WERI-Rb-1 (cell line): ENCODE results near the gene TMEM253.

ENCODE experiments used
- DNase-seq: peaks from one replicate; pipeline ENCODE4 v3.0.0-alpha.2; 2020
- H3K27ac ChIP-seq: fragments of 250-450 bp; sonication (Bioruptor Pico); 2 replicates; pipeline ENCODE4 v1.5.1; 2020; ENCODE audit warnings: mild to moderate bottlenecking, moderate library complexity
- H3K27me3 ChIP-seq: fragments of 250-450 bp; sonication (Bioruptor Pico); 2 replicates; pipeline ENCODE4 v1.5.1; 2021; ENCODE audit warnings: mild to moderate bottlenecking, low read depth, moderate library complexity; ENCODE audit not compliant: insufficient read depth, severe bottlenecking
- H3K36me3 ChIP-seq: fragments of 250-450 bp; sonication (Bioruptor Pico); 2 replicates; pipeline ENCODE4 v1.5.1; 2020; ENCODE audit warnings: mild to moderate bottlenecking, moderate library complexity
- H3K4me3 ChIP-seq: 2 replicates; pipeline ENCODE4 v1.5.1; 2011; ENCODE audit warnings: low read depth, mild to moderate bottlenecking, control low read depth, low read length
- H3K9me3 ChIP-seq: fragments of 250-450 bp; sonication (Bioruptor Pico); 2 replicates; pipeline ENCODE4 v1.5.1; 2021; ENCODE audit warnings: mild to moderate bottlenecking, moderate library complexity; ENCODE audit not compliant: severe bottlenecking
- TF ChIP-seq, protein P1 (sequence below): IDR thresholded peaks from 2 replicates; pipeline ENCODE4 v1.5.1; 2011; ENCODE audit warnings: low read depth, mild to moderate bottlenecking, control low read depth, inconsistent platforms, low read length

The TMEM253 gene

DNA sequence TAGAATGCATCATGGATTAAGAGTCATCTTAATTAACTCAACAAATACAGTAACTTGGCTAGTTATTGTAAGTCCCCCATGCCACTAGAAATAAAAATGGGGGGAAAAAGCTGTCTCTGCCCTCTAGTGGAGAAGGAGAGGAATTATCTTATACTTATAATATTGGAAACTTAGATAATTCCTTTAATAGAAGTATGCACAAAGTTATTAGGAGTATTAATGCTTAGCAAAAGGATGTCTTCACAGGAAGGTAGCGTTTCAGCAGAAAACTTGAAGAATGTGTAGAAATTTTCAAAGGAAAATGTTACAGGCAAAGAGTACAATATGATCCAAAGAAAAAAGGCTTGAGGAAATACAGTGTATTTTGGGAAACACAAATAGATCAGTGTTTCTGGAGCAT lies 35.2 kb downstream of the TMEM253 start:
- Histone ChIP-seq H3K4me3 (no peak overlapping the region), H3K27ac (no peak overlapping the region)
- DNase-seq = no peak

DNA sequence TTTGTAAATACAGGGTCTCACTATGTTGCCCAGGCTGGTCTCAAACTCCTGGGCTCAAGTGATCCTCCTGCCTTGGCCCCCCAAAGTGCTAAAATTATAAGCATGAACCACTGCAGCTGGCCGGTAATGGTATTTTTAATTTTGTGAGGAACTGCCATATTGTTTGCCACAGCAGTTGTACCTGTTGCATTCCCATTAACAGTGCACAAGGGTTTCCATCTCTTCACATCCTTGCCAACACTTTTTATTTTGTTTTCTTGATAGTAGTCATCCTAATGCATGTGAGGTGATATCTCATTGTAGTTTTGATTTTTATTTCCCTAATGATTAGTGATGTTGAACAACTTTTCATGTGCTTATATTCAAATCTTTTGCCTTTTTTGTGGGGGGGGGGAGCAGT lies 41.5 kb downstream of the TMEM253 start:
- no peak overlapping the region for H3K4me3 ChIP-seq
- no peak overlapping the region for H3K27ac ChIP-seq
- no peaks in the 10 kb centered on the region for H3K36me3 ChIP-seq
- TF ChIP-seq, protein P1, sequence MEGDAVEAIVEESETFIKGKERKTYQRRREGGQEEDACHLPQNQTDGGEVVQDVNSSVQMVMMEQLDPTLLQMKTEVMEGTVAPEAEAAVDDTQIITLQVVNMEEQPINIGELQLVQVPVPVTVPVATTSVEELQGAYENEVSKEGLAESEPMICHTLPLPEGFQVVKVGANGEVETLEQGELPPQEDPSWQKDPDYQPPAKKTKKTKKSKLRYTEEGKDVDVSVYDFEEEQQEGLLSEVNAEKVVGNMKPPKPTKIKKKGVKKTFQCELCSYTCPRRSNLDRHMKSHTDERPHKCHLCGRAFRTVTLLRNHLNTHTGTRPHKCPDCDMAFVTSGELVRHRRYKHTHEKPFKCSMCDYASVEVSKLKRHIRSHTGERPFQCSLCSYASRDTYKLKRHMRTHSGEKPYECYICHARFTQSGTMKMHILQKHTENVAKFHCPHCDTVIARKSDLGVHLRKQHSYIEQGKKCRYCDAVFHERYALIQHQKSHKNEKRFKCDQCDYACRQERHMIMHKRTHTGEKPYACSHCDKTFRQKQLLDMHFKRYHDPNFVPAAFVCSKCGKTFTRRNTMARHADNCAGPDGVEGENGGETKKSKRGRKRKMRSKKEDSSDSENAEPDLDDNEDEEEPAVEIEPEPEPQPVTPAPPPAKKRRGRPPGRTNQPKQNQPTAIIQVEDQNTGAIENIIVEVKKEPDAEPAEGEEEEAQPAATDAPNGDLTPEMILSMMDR = no peak
- DNase-seq = no peak
- H3K27me3 ChIP-seq = no peaks in the 10 kb centered on the region
- H3K9me3 ChIP-seq = peaks cover 11% of the 10 kb centered on the region

More for the DNA sequence above, 35.2 kb downstream of the TMEM253 start:
- Histone ChIP-seq H3K27me3 (no peaks in the 10 kb centered on the region), H3K36me3 (no peaks in the 10 kb centered on the region), H3K9me3 (no peaks in the 10 kb centered on the region)
- TF ChIP-seq, protein P1 = 0 out of 2 replicates have a peak, but pooled peaks have one; percentile 1

GRCh38 chr14:21145437-21145836 lies 44.6 kb downstream of the TMEM253 start:
- Histone ChIP-seq H3K27me3 (peaks cover 18% of the 10 kb centered on the region), H3K4me3 (no peak overlapping the region), H3K36me3 (no peaks in the 10 kb centered on the region), H3K9me3 (peaks cover 11% of the 10 kb centered on the region), H3K27ac (no peak overlapping the region)
- TF ChIP-seq, protein P1 = no peak
- DNase-seq = no peak

- Histone ChIP-seq H3K27ac (no peak overlapping the region), H3K36me3 (no peaks in the 10 kb centered on the region), H3K9me3 (peaks cover 10% of the 10 kb centered on the region), H3K27me3 (peaks cover 33% of the 10 kb centered on the region), H3K4me3 (no peak overlapping the region)
- TF ChIP-seq, protein P1 = no peak
- DNase-seq = no peak
These were observed 48.9 kb downstream of the TMEM253 start for GRCh38 chr14:21149641-21150367.
